Measurements from ENCODE around the gene CBY3.
"Not testable (repeated sequence)": the region's sequence is repeated elsewhere in the genome, so short reads cannot be mapped to it uniquely, and the experiment has no call there.

Gene CBY3

GRCh38 chr5:179661647-179662046 is 19.2 kb downstream of the CBY3 start:
- not testable (repeated sequence) for DNase-seq

- not testable (repeated sequence) for DNase-seq
Observed at GRCh38 chr5:179658179-179658856, 22.5 kb downstream of the CBY3 start.

- peak; percentile 65 for DNase-seq
Observed at GRCh38 chr5:179657302-179658178, 23.3 kb downstream of the CBY3 start.

GRCh38 chr5:179653135-179653534 is 27.7 kb downstream of the CBY3 start:
- DNase-seq = not testable (repeated sequence)

GRCh38 chr5:179650245-179650644 is 30.6 kb downstream of the CBY3 start:
- not testable (repeated sequence) for DNase-seq

GRCh38 chr5:179649166-179649703 is 31.6 kb downstream of the CBY3 start:
- not testable (repeated sequence) for DNase-seq

GRCh38 chr5:179648410-179648809 is 32.4 kb downstream of the CBY3 start:
- DNase-seq = no peak

- DNase-seq = not testable (repeated sequence)
Observed at GRCh38 chr5:179644766-179645165, 36.1 kb downstream of the CBY3 start.

- not testable (repeated sequence) for DNase-seq
Observed at GRCh38 chr5:179643141-179643920, 37.5 kb downstream of the CBY3 start.

GRCh38 chr5:179642626-179643025 is 38.2 kb downstream of the CBY3 start:
- DNase-seq = not testable (repeated sequence)

- not testable (repeated sequence) for DNase-seq
Observed at GRCh38 chr5:179641745-179642144, 39.1 kb downstream of the CBY3 start.

GRCh38 chr5:179639296-179639695 is 41.5 kb downstream of the CBY3 start:
- DNase-seq = not testable (repeated sequence)

GRCh38 chr5:179634370-179635172 is 46.3 kb downstream of the CBY3 start:
- not testable (repeated sequence) for DNase-seq

- DNase-seq = not testable (repeated sequence)
Observed at GRCh38 chr5:179633501-179634369, 47.1 kb downstream of the CBY3 start.

Data from activated CD8-positive, alpha-beta memory T cell treated with anti-CD3 and anti-CD28 coated beads, Interleukin-2, amount 50 U/mL, for 48 hours (primary cell).